GM12891 (cell line): ENCODE data around the gene EBF3.

Experiments used
- DNase-seq: peaks from one replicate; pipeline ENCODE4 v3.0.0; 2011; ENCODE audit warnings: low spot score; ENCODE audit not compliant: insufficient read length
- FAIRE-seq: peaks from 2 replicates; lab custom pipeline; 2011; peaks lifted over from hg19 to GRCh38; lab: Jason Lieb, UNC
- PAX5 ChIP-seq: IDR thresholded peaks from 2 replicates; pipeline ENCODE4 v1.6.1; 2011; ENCODE audit warnings: low read length, moderate library complexity, mild to moderate bottlenecking; ENCODE audit not compliant: insufficient read depth, severe bottlenecking
- POLR2A ChIP-seq: IDR thresholded peaks from 2 replicates; pipeline ENCODE4 v1.6.1; 2011; ENCODE audit warnings: low read depth, low read length, control low read depth
- POLR2AphosphoS5 ChIP-seq: IDR thresholded peaks from 2 replicates; pipeline ENCODE4 v1.6.1; 2011; ENCODE audit warnings: low read depth, low read length, control low read depth
- POU2F2 ChIP-seq: IDR thresholded peaks from 2 replicates; pipeline ENCODE4 v1.6.1; 2011; ENCODE audit warnings: low read depth, mild to moderate bottlenecking, control low read depth, low read length, moderate library complexity
- SPI1 ChIP-seq: IDR thresholded peaks from 2 replicates; pipeline ENCODE4 v1.6.1; 2011; ENCODE audit warnings: low read depth, low read length, control low read depth
- TAF1 ChIP-seq: IDR thresholded peaks from 2 replicates; pipeline ENCODE4 v1.6.1; 2011; ENCODE audit warnings: low read depth, low read length, control low read depth

The EBF3 gene

DNA sequence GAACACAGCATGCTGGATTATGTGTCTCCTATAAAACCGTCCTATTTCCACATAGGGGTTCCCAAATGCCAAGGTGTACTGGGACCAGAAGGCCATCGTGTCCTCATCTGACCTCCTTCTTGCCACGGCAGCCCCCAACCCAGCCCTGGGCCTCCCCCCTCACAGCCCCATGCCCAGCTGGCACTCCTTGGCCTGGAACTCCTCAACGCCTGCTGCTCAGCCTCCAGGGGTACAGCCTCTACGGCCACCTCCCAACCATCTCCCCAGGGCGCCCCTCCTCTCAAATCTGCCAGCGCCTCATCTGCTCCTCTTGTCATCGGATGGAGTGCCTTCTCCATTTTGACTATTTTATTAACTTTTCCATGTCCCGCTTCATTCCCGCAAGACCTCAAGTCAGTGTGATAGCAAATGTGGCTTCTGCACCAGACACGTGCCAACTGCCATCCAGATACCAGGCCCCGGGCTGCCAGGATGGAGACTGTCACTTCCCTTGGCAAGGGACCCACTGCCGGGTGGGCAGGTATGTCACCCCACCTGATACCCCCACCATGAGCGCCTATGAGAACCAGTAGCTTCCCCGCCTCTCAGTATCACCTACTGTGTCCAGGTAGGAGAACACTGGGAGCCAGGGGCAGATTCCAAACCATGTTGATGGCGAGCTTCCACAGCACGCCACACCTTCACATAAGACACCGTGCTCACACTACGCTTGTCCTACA lies 106.7 kb downstream of the EBF3 start:
- no peak for FAIRE-seq
- TF ChIP-seq SPI1 (no peak), POLR2AphosphoS5 (no peak), PAX5 (no peak), POLR2A (no peak), POU2F2 (no peak), TAF1 (no peak)
- no peak for DNase-seq

- DNase-seq (no peak), FAIRE-seq (no peak)
- TF ChIP-seq POLR2AphosphoS5 (no peak), POLR2A (no peak), SPI1 (no peak), TAF1 (no peak), PAX5 (no peak), POU2F2 (no peak)
Observed at GRCh38 chr10:129855836-129856563, 108.1 kb downstream of the EBF3 start.

- no peak for FAIRE-seq
- no peak for DNase-seq
- no peak for TF ChIP-seq SPI1
- TF ChIP-seq POLR2A, result no peak
- TF ChIP-seq PAX5, result no peak
- TF ChIP-seq POU2F2, result no peak
- no peak for TF ChIP-seq POLR2AphosphoS5
- TF ChIP-seq TAF1, result no peak
Observed at GRCh38 chr10:129854796-129855705, 109.0 kb downstream of the EBF3 start.

GRCh38 chr10:129854158-129854557 lies 109.9 kb downstream of the EBF3 start:
- TF ChIP-seq POLR2A (no peak), POU2F2 (no peak), SPI1 (no peak), POLR2AphosphoS5 (no peak), PAX5 (no peak), TAF1 (no peak)
- FAIRE-seq, result no peak
- DNase-seq, result no peak

GRCh38 chr10:129853562-129853903 lies 110.5 kb downstream of the EBF3 start:
- no peak for TF ChIP-seq POLR2AphosphoS5
- FAIRE-seq, result no peak
- DNase-seq, result no peak

- no peak for FAIRE-seq
- TF ChIP-seq POLR2AphosphoS5, result no peak
- no peak for TF ChIP-seq TAF1
- no peak for TF ChIP-seq POU2F2
- TF ChIP-seq PAX5, result no peak
- TF ChIP-seq SPI1, result no peak
- TF ChIP-seq POLR2A, result no peak
- DNase-seq, result no peak
Observed at GRCh38 chr10:129852829-129853561, 111.1 kb downstream of the EBF3 start.

- no peak for DNase-seq
- no peak for FAIRE-seq
- no peak for TF ChIP-seq PAX5
- no peak for TF ChIP-seq POU2F2
- TF ChIP-seq POLR2A, result no peak
Observed at GRCh38 chr10:129851941-129852640, 112.0 kb downstream of the EBF3 start.

DNA sequence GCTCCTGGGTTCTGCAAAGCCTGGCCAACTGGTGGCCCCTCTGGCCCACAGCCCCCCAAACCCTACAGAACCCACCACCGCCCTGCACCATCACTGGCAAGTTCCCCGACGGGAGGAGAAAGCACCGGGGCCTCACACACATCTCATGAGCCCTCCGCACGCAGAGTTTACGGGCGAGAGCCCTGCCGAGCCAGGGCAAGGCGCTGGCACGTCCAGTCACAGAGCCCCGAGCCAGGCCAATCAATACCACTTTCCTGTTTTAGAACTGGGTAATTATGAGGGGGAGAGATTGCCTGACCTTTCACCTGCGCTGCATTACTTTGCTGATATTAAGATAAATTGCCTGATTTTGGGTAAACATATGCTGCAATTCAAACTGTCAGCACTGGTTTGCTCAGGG lies 113.3 kb downstream of the EBF3 start:
- FAIRE-seq (no peak), DNase-seq (no peak)
- no peak for TF ChIP-seq POLR2AphosphoS5
- TF ChIP-seq SPI1, result no peak
- no peak for TF ChIP-seq TAF1
- TF ChIP-seq POLR2A, result no peak
- TF ChIP-seq POU2F2, result no peak

GRCh38 chr10:129850316-129850715 lies 113.8 kb downstream of the EBF3 start:
- TF ChIP-seq TAF1, result no peak
- no peak for TF ChIP-seq POLR2A
- TF ChIP-seq PAX5, result no peak
- TF ChIP-seq POLR2AphosphoS5, result no peak
- TF ChIP-seq SPI1, result no peak
- TF ChIP-seq POU2F2, result no peak
- DNase-seq, result no peak
- no peak for FAIRE-seq
